ENCODE measurements around the gene FAM78A. TPM values are rescaled to one million over a fixed set of nuclear protein-coding genes. Genes with fewer than 3 reads are reported as not detected.

The FAM78A gene
- polyA plus RNA-seq, 3 donors = 6.4 to 40.6 (median 7.2) TPM

GRCh38 chr9:131234799-131235479, 41.4 kb downstream of the FAM78A start:
- Mint-ChIP-seq H3K9me3 (no peaks in the 10 kb centered on the region), H3K4me3 (no peak overlapping the region), H3K4me1 (peaks cover 56% of the 10 kb centered on the region), H3K27ac (peak overlapping the region in 5 of 7 donors; percentile 6 to 72 (median 42)), H3K27me3 (ENCODE audit: low read depth in 3 of 3) (peaks cover 0 to 1% (median 0%) of the 10 kb centered on the region in 3 donors), H3K36me3 (peaks cover 57 to 66% of the 10 kb centered on the region in 2 donors)
- Histone ChIP-seq H3K9ac (ENCODE audit: insufficient read depth, low read length, poor library complexity, severe bottlenecking) (no peak overlapping the region), H3K27me3 (ENCODE audit: control insufficient read depth in 2 of 2, insufficient read depth in 2 of 2, low read length in 2 of 2) (no peaks in the 10 kb centered on the region), H2AFZ (ENCODE audit: insufficient read depth, low read depth, low read length, poor library complexity, severe bottlenecking) (no peak overlapping the region), H3K4me1 (ENCODE audit: control insufficient read depth in 1 of 2, insufficient read depth in 2 of 2, low read length in 2 of 2) (peaks cover 34 to 39% of the 10 kb centered on the region in 2 donors), H3K79me2 (ENCODE audit: insufficient read depth, low read length) (peaks cover 42% of the 10 kb centered on the region), H3K9me3 (replicated peaks in 1 of 2; ENCODE audit: control insufficient read depth in 1 of 2, insufficient read depth in 1 of 2, low read length in 2 of 2) (no peaks in the 10 kb centered on the region), H4K20me1 (ENCODE audit: insufficient read depth, low read length) (peaks cover 46% of the 10 kb centered on the region), H3K27ac (ENCODE audit: low read depth in 1 of 2, low read length in 2 of 2) (peak overlapping the region in 1 of 2 donors; percentile 89), H3K36me3 (replicated peaks in 1 of 2; ENCODE audit: control insufficient read depth in 1 of 2, insufficient read depth in 2 of 2, low read length in 2 of 2) (peaks cover 56 to 62% of the 10 kb centered on the region in 2 donors), H3K4me3 (replicated peaks in 1 of 3; ENCODE audit: low read depth in 2 of 3, low read length in 3 of 3) (no peak overlapping the region), H3K4me2 (replicated peaks; ENCODE audit: extremely low read depth, low read length, poor library complexity, severe bottlenecking) (no peak overlapping the region)
- intact Hi-C loops (cut with micrococcal nuclease) = loop anchor here (5.0 kb wide), 1 partner anchor 42 kb away; the partner anchor contains the start of gene FAM78A (in 2 of the 2)
- no peak for TF ChIP-seq CTCF (IDR thresholded peaks at IDR 0.05)
- no peak for DNase-seq
- 95% methylated on average over 5 of the region's 16 CpGs for WGBS (ENCODE audit: insufficient coverage)

GRCh38 chr9:131233995-131234394, 42.3 kb downstream of the FAM78A start:
- peaks cover 56 to 66% of the 10 kb centered on the region in 2 donors for H3K36me3 Mint-ChIP-seq
- Histone ChIP-seq H3K9me3 (replicated peaks in 1 of 2; ENCODE audit: control insufficient read depth in 1 of 2, insufficient read depth in 1 of 2, low read length in 2 of 2) (no peaks in the 10 kb centered on the region), H3K4me3 (replicated peaks in 1 of 3; ENCODE audit: low read depth in 2 of 3, low read length in 3 of 3) (no peak overlapping the region), H3K27ac (ENCODE audit: low read depth in 1 of 2, low read length in 2 of 2) (peak overlapping the region in 1 of 2 donors; percentile 18), H4K20me1 (ENCODE audit: insufficient read depth, low read length) (peaks cover 54% of the 10 kb centered on the region), H3K4me1 (ENCODE audit: control insufficient read depth in 1 of 2, insufficient read depth in 2 of 2, low read length in 2 of 2) (peaks cover 35 to 40% of the 10 kb centered on the region in 2 donors), H3K4me2 (replicated peaks; ENCODE audit: extremely low read depth, low read length, poor library complexity, severe bottlenecking) (no peak overlapping the region), H3K79me2 (ENCODE audit: insufficient read depth, low read length) (peaks cover 46% of the 10 kb centered on the region), H3K36me3 (replicated peaks in 1 of 2; ENCODE audit: control insufficient read depth in 1 of 2, insufficient read depth in 2 of 2, low read length in 2 of 2) (peaks cover 56 to 67% of the 10 kb centered on the region in 2 donors), H3K27me3 (ENCODE audit: control insufficient read depth in 2 of 2, insufficient read depth in 2 of 2, low read length in 2 of 2) (no peaks in the 10 kb centered on the region), H3K9ac (ENCODE audit: insufficient read depth, low read length, poor library complexity, severe bottlenecking) (no peak overlapping the region), H2AFZ (ENCODE audit: insufficient read depth, low read depth, low read length, poor library complexity, severe bottlenecking) (no peak overlapping the region)
- no peaks in the 10 kb centered on the region for H3K27me3 Mint-ChIP-seq (ENCODE audit: low read depth in 3 of 3)
- H3K4me3 Mint-ChIP-seq = no peak overlapping the region
- TF ChIP-seq CTCF (IDR thresholded peaks at IDR 0.05) = no peak
- DNase-seq = no peak
- no peaks in the 10 kb centered on the region for H3K9me3 Mint-ChIP-seq
- peaks cover 57% of the 10 kb centered on the region for H3K4me1 Mint-ChIP-seq
- 98% methylated on average over 8 of the region's 9 CpGs for WGBS (ENCODE audit: insufficient coverage)
- intact Hi-C loops (cut with micrococcal nuclease) = no loop called here
- peak overlapping the region in 3 of 7 donors; percentile 13 to 69 (median 25) for H3K27ac Mint-ChIP-seq
